Left lobe of liver (tissue), 2 donors: ENCODE data around the gene LYSET. TPM values are rescaled to one million over a fixed set of nuclear protein-coding genes. Genes with fewer than 3 reads are reported as not detected.
"Not testable (repeated sequence)": the region's sequence is repeated elsewhere in the genome, so short reads cannot be mapped to it uniquely, and the experiment has no call there.

Experiments used
- ATAC-seq: fragments of 200-7000 bp; cut with Tn5 transposase; one replicate; pipeline ENCODE4 v1.9.1; 2020; ENCODE audit warnings: mild to moderate bottlenecking, moderate library complexity
- DNase-seq: peaks from one replicate; pipeline ENCODE4 v3.0.0-alpha.2; 2020; ENCODE audit warnings: low spot score
- total RNA-seq: library from RNA; stranded (reverse); gene quantifications from one replicate; pipeline ENCODE4 v1.2.1, GENCODE V29; 2021
- donor health status: DM: no; HTN: no; CAD: no; lungs with moderate emphysema.
- donor health status: DM: no; HTN: yes; CAD: no.

Gene LYSET, protein sequence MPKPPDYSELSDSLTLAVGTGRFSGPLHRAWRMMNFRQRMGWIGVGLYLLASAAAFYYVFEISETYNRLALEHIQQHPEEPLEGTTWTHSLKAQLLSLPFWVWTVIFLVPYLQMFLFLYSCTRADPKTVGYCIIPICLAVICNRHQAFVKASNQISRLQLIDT
- total RNA-seq, result 8.1 TPM

GRCh38 chr14:93184391-93185348, at the start of gene LYSET, which contains the start of gene MOAP1:
LYSET (plus strand) TSS chr14:93185317; CDS start chr14:93185406, 89 bp downstream.
MOAP1 (minus strand) TSS chr14:93184897; CDS start chr14:93184242, 655 bp downstream.
- DNase-seq (peak; percentile 90), ATAC-seq (peak; percentile 93)

- DNase-seq, result peak; percentile 94
- peak; percentile 76 for ATAC-seq
Measured at GRCh38 chr14:93135399-93135798, 49.7 kb upstream of the LYSET start.

DNA sequence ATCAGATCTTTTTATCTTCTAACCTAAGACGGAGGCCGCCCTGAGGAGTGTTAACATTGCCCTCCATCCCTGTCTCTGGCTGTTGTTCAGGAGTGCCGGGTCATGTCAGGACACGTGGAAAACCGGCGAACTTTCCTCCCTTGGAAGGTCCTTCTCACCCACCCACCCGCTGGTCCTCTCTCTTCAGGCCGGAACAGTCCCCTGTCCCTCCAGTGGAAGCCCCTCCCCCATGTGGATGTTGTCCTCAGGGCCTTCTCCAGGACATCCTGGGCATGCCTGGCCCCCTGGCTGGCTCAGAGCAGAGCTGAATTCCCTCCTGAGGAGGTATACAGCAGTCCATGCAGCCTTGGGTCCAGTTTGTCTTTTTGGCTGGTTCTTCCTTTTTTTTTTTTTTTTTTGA, 49.1 kb upstream of the LYSET start:
- ATAC-seq (peak; percentile 37), DNase-seq (peak; percentile 67)

- ATAC-seq, DNase-seq: not testable (repeated sequence)
Measured at GRCh38 chr14:93136508-93136907, 48.6 kb upstream of the LYSET start.

- DNase-seq, result peak; percentile 82
- ATAC-seq, result peak; percentile 58
Measured at GRCh38 chr14:93137864-93138263, 47.3 kb upstream of the LYSET start.

GRCh38 chr14:93142854-93143652, 42.1 kb upstream of the LYSET start:
- DNase-seq, result peak; percentile 60
- ATAC-seq, result peak; percentile 69

DNA sequence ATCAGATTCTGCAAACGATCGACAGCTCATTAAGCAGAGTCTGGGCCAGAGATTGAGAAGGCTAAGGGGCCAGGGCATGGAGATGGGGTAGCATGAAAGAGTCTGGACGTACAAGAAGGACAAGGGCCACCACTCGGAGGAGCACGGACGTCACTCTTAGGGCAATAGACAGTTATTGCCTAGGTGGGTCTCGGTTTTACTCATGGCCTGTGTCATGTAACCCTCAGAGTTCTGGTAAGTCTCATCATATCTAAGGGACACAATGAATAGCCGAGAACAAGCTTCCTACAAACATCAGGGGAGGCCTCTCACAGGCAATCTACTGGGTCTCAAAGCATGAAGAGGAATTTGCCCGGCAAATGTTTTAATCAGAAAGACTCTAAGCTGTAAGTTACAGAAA, 39.0 kb upstream of the LYSET start:
- DNase-seq, result no peak
- no peak for ATAC-seq

- ATAC-seq (no peak), DNase-seq (no peak)
Measured at GRCh38 chr14:93148979-93149378, 36.1 kb upstream of the LYSET start.

DNA sequence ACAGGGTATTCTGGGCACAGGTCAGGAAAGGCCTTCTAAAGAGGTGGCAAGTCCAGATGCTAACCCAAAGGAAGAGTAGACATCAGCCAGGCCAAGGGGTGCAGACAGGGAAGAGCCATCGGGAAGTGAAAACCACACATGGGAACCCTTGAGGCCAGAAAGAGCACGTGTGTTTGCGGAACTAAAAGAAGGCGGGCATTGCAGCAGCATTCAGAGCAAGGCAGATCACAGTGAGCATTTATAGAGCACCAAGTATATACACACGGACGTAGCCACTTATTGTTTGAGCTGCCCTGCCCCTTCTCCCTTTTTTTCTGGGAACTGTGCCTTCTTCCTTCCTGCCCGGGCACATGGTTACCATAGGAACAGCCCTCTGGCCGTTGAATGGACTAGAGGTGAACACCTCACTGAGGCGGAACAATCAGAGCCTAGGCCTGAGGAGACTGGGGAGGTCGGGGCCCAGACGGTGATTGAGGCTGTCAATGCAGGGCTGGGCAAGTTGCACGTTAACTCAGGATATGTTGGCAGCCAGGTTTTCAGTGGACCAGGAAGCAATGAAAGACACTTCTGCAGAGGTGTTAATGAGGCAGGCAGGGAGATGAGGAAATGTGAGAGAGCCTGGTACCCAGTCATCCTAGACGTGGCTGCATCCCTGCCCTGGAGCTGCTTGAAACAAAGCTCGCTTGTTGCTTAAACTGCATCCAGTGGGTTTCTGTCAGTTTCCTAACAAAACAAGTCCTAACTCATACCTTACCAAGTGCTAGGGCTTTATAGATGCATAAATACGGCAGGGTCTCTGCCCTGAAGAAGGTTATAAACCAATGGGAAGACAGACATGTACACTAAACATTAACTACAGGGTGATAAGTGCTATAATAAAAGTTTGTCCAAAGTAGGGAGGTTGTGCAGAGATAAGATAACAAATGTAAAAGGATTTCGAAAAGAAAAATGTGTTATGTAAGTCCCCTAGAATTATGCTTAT, 34.6 kb upstream of the LYSET start:
- ATAC-seq, result peak; percentile 81
- peak; percentile 63 for DNase-seq

DNA sequence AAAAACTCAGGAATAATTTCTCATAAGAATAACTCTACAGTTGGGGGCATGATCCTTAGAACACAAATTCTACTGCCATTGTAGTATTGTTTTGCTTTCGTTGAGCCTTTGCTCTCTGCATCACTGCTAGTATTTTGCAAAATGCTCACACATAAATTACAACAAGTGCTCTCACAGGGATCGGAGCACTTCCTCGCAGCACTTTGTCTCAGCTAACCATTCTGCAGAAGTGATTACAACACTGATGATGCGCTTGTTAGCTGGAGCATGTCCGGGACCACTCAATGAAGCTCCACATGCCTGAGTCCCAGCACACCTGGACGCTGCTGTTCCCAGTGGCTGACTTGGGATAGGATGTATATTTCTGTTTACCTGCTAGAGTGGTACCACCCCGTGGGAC, 32.0 kb upstream of the LYSET start:
- no peak for DNase-seq
- no peak for ATAC-seq

DNA sequence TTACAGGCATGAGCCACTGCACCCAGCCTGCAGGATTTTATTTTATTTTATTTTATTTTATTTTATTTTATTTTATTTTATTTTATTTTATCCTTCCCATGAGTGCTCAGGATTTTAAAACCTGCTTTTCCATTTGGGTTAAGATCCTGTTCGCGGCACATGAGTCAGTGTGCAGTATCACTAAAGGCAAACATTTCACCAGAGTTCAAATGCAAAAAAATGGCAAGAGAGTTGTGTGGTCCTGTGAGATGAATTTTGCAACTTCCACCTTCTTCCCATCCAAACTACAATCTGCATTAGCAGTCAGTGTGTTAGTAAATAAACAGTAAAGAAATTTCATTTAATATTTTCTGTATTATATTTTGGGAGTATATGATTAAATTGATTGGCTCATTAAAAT, 29.4 kb upstream of the LYSET start:
- ATAC-seq (no peak), DNase-seq (no peak)

DNA sequence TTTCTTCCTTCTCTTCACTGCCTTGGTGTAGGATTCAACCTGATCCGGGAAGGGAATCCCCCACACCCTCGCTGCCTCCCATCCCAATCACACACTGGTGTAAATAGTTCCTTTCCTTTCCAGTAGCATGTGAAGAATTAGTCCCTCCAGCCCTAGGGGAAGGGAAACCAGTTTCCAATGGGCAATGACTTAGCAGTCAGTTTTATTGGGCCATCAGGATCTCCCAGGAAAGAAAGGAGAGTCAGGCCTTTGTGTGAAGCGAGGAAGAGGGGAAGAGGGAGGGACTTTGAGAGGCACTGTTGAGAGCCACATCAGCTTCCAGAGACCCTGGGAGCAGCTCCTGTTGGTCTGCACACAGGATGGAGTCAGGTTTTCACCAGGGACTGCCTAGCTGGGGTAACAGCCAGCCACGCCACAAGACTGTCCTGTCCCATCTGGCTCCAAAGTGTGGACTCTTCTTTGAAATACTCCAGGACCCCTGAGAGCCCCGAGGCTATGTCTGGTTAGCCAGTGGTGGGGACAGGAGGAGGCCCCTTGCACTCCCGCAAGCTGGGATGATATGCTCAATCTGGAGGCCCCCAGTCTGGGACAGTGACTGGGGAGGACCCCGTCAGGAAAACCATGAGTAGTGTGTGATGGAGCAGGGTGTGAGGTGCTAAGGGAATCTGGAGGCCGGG, 28.3 kb upstream of the LYSET start:
- DNase-seq, result no peak
- no peak for ATAC-seq

DNA sequence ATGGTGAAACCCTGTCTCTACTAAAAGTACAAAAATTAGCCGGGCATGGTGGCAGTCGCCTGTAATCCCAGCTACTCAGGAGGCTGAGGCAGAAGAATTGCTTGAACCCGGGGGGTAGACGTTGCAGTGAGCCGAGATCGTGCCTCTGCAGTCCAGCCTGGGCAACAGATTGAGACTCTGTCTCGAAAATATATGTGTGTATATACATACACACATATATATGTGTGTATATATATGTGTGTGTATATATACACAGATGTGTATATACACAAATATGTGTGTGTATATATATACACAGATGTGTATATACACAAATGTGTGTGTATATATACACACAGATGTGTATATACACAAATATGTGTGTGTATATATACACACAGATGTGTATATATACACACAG, 26.8 kb upstream of the LYSET start:
- not testable (repeated sequence) for DNase-seq

DNA sequence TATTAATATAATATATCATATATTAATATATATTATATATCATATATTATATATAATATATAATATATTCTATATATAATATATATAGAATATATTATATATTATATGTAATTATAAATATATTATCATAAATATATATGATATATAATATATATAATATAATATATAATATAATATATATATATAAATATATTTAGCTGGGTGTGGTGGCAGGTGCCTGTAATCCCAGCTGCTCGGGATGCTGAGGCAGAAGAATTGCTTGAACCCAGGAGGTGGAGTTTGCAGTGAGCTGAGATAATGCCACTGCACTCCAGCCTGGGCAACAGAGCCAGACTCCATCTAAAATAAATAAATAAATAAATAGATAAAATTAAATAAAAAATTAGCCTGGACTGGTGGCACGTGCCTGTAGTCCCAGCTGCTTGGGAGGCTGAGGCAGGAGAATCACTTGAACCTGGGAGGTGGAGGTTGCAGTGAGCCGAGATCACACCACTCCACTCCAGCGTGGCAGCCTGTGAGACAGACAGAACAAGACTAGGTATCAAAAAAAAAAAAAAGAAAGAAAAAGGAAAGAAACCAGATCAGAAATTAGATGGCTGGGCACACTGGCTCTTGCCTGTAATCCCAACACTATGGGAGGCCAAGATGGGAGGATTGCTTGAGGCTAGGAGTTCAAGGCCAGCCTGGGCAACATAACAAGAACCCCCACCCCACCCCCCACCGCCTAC, 25.3 kb upstream of the LYSET start:
- ATAC-seq, result peak; percentile 45
- DNase-seq, result not testable (repeated sequence)

More for the DNA sequence above, 26.8 kb upstream of the LYSET start:
- not testable (repeated sequence) for ATAC-seq

- no peak for DNase-seq
- peak; percentile 89 for ATAC-seq
Measured at GRCh38 chr14:93160353-93160801, 24.7 kb upstream of the LYSET start.

DNA sequence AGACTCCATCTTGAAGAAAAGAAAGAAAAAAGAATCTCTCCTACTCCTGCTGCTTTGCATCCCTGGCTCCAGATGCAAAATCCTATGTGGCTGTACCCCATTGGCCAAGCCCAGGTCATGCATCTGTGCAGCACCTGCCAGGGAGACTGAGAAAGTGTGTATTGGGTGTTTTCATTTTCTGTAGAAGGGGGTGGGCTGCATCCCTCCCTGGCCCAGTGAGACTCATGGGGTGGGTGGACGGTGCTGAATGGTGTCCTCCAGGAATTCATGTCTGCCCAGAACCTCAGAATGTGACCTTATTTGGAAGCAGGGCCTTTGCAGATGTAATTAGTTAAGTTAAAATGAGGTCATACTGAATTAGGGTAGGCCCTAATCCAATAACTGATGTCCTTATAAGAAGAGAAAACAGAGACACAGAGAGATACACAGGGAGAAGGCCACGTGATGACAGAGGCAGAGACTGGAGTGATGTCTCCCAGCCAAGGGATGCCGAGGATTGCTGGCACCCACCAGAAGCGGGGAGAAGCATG, 23.6 kb upstream of the LYSET start:
- no peak for DNase-seq
- no peak for ATAC-seq

- no peak for DNase-seq
- ATAC-seq, result no peak
Measured at GRCh38 chr14:93163564-93163963, 21.6 kb upstream of the LYSET start.
